Stimulated activated CD4-positive, alpha-beta T cell treated with anti-CD3 and anti-CD28 coated beads, Interleukin-1b, Interleukin-23, amount 100 ng/mL, for 1 hour (primary cell): ENCODE results near the gene CBFA2T3.
A peak's percentile ranks its signal among the peaks of the same experiment; 100 is the strongest.

Experiments
- DNase-seq, 2 donors: peaks; one replicate each; pipeline ENCODE4 v3.0.0-alpha.2; 2020; ENCODE audit warnings: low read depth in 2 of 2

The CBFA2T3 gene

GRCh38 chr16:88962478-88963152 lies 14.4 kb downstream of the CBFA2T3 start:
- DNase-seq, result no peak

- DNase-seq, result no peak
These were observed 16.0 kb downstream of the CBFA2T3 start for GRCh38 chr16:88961011-88961410.

- no peak for DNase-seq
These were observed 16.5 kb downstream of the CBFA2T3 start for GRCh38 chr16:88960516-88960915.

- no peak for DNase-seq
These were observed 18.0 kb downstream of the CBFA2T3 start for GRCh38 chr16:88959022-88959421.

GRCh38 chr16:88957887-88958577 lies 19.0 kb downstream of the CBFA2T3 start:
- DNase-seq, result no peak

- DNase-seq, result no peak
These were observed 19.6 kb downstream of the CBFA2T3 start for GRCh38 chr16:88957433-88957767.

GRCh38 chr16:88956546-88957432 lies 20.2 kb downstream of the CBFA2T3 start:
- DNase-seq, result no peak

- DNase-seq, result no peak
These were observed 21.1 kb downstream of the CBFA2T3 start for GRCh38 chr16:88955906-88956305.

GRCh38 chr16:88953003-88953690 lies 23.9 kb downstream of the CBFA2T3 start:
- no peak for DNase-seq

- no peak for DNase-seq
These were observed 25.0 kb downstream of the CBFA2T3 start for GRCh38 chr16:88951989-88952388.

GRCh38 chr16:88951501-88951900 lies 25.5 kb downstream of the CBFA2T3 start:
- DNase-seq, result no peak

- no peak for DNase-seq
These were observed 28.1 kb downstream of the CBFA2T3 start for GRCh38 chr16:88948781-88949490.

- DNase-seq, result no peak
These were observed 31.5 kb downstream of the CBFA2T3 start for GRCh38 chr16:88945473-88945872.

- DNase-seq, result no peak
These were observed 33.3 kb downstream of the CBFA2T3 start for GRCh38 chr16:88943741-88944140.

GRCh38 chr16:88943131-88943664 lies 33.8 kb downstream of the CBFA2T3 start:
- DNase-seq, result no peak

GRCh38 chr16:88941913-88942909 lies 34.8 kb downstream of the CBFA2T3 start:
- DNase-seq, result peak in 1 of 2 donors; percentile 46

GRCh38 chr16:88940862-88941817 lies 35.9 kb downstream of the CBFA2T3 start:
- no peak for DNase-seq

GRCh38 chr16:88939972-88940861 lies 36.8 kb downstream of the CBFA2T3 start:
- no peak for DNase-seq
